Measurements from ENCODE around the gene NOP56. TPM values are rescaled to one million over a fixed set of nuclear protein-coding genes. Genes with fewer than 3 reads are reported as not detected.

The NOP56 gene
- total RNA-seq, 1 donor from 2014 or later = 172 TPM

DNA sequence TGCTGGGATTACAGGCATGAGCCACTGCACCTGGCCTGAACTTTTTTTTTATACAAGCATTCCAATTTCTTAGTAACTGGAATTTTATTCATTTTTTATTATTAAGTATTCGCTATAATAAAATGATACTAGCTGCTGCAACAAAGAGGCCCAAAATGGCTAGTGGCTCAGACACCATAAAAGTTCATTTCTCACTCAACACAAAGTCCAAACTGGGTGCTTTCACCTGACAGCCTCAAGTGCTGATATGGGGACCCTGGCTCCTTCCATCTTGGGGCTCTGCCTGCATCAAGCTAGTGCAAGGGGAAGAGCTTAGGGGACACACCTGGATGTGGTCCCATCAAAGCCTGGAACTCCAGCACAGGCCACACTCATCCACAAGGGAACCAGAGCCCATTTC is 12.2 kb upstream of the NOP56 start:
- no peak overlapping the region for H3K4me3 ChIP-seq (ENCODE audit: low read depth, low read length)
- TF ChIP-seq, protein P1, sequence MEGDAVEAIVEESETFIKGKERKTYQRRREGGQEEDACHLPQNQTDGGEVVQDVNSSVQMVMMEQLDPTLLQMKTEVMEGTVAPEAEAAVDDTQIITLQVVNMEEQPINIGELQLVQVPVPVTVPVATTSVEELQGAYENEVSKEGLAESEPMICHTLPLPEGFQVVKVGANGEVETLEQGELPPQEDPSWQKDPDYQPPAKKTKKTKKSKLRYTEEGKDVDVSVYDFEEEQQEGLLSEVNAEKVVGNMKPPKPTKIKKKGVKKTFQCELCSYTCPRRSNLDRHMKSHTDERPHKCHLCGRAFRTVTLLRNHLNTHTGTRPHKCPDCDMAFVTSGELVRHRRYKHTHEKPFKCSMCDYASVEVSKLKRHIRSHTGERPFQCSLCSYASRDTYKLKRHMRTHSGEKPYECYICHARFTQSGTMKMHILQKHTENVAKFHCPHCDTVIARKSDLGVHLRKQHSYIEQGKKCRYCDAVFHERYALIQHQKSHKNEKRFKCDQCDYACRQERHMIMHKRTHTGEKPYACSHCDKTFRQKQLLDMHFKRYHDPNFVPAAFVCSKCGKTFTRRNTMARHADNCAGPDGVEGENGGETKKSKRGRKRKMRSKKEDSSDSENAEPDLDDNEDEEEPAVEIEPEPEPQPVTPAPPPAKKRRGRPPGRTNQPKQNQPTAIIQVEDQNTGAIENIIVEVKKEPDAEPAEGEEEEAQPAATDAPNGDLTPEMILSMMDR (conservative IDR thresholded peaks at IDR 0.05; ENCODE audit: low read depth, low read length) = no peak
- no peak for DNase-seq (ENCODE audit: low read depth)

DNA sequence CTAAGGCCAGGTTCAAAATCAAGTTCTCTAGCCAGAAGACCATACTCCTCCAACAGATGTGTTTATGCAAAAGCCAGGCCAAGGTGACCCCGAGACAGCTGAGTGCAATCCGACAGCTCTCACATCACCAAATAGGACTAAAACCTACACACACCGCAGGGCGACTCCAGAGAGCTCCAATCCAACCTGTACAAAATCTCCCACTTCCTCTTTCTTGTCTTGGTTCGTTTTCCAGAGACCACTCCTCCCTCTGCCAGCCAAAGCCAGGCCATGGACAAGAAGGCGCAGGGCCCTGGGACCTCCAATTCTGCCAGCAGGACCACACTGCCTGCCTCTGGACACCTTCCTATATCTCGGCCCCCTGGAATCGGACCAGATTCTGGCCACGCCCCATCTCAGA is 11.5 kb upstream of the NOP56 start:
- TF ChIP-seq, protein P1 (conservative IDR thresholded peaks at IDR 0.05; ENCODE audit: low read depth, low read length) = no peak
- H3K4me3 ChIP-seq (ENCODE audit: low read depth, low read length) = no peak overlapping the region
- no peak for DNase-seq (ENCODE audit: low read depth)

DNA sequence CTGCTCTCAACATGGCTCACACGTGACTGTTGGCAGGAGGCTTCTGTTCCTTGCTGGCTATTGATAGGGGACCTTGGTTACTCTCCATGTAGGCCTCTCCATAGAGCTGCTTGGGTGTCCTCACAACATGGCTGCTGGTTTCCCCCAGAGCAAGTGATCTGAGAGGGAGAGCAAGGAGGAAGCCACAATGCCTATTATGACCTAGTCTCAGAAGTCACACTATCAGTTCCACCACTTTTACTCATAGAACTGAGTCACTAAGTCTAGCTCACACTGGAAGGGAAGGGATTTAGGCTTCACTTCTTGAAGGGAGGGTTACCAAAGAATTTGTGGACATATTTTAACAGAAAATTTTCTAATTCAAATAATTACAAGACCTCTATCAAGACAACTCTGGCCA is 8.7 kb upstream of the NOP56 start:
- TF ChIP-seq, protein P1 (conservative IDR thresholded peaks at IDR 0.05; ENCODE audit: low read depth, low read length) = no peak
- H3K4me3 ChIP-seq (ENCODE audit: low read depth, low read length) = no peak overlapping the region
- no peak for DNase-seq (ENCODE audit: low read depth)

DNA sequence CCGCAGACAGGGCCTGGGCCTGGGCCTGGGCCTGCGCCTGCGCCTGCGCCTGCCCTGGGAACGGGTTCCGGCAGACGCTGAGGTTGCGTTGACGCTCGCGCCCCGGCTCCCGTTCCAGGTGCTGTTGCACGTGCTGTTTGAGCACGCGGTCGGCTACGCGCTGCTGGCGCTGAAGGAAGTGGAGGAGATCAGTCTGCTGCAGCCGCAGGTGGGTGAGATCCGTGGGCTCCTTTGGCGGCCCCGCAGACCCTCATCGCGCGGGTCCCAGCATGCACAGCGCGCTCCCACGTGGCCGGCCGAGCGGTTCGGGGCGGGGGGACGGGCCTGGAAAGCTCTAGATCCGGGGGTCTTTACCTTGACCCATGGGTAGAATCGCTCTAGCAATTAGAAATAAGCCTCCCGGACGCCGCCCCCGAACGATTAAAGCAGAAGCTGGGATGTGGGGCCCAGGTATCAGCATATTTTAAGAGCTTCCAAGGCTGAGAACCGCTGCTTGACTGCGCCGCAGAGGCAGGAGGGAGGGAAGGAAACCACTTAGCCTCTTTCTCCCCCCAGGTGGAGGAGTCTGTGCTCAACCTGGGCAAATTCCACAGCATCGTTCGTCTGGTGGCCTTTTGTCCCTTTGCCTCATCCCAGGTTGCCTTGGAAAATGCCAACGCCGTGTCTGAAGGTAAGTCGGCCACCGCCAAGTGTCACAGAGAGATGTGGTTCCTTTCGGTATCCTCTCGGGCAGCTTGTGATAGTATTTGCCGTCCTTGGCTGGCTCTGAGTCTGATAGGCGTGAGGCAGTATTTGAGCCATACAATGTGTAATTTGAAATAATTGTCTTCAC is 508 bp downstream of the NOP56 start:
- DNase-seq (ENCODE audit: low read depth) = no peak
- peak overlapping the region; percentile 64 for H3K4me3 ChIP-seq (ENCODE audit: low read depth, low read length)
- TF ChIP-seq, protein P1 (conservative IDR thresholded peaks at IDR 0.05; ENCODE audit: low read depth, low read length) = no peak

DNA sequence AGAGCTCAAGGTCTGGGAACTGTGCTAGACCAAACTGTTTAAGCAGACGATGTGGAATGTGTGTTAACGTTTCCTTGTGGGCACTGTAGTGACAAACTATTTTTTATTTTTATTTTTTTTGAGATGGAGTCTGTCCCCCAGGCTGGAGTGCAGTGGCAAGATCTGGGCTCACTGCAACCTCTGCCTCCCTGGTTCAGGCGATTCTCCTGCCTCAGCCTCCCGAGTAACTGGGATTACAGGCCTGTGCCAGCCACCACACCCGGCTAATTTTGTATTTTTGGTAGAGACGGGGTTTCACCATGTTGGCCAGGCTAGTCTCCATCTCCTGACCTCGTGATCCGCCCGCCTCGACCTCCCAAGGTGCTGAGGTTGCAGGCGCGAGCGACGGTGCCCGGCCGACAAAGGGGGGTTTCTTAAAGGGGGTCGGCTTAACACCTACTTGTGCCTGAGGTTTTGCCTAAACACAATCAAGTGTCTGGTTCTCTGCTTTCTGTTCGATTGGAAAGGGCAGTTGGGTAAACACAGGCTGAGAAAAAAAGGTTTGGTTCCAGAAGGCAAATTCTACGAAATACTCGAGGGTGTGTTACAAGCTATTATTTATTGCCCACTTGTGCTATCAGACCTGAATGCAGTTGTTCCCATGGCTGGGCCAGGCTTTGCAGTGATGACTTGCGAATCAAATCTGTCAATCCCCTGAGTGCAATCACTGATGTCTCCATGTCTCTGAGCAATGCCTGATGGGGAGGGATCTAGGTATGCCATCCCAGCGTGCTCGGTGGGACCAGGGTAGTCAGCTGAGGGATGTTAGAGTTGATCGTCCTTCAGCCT is 1.3 kb downstream of the NOP56 start:
- peak overlapping the region; percentile 64 for H3K4me3 ChIP-seq (ENCODE audit: low read depth, low read length)
- TF ChIP-seq, protein P1 (conservative IDR thresholded peaks at IDR 0.05; ENCODE audit: low read depth, low read length) = no peak
- DNase-seq (ENCODE audit: low read depth) = no peak

DNA sequence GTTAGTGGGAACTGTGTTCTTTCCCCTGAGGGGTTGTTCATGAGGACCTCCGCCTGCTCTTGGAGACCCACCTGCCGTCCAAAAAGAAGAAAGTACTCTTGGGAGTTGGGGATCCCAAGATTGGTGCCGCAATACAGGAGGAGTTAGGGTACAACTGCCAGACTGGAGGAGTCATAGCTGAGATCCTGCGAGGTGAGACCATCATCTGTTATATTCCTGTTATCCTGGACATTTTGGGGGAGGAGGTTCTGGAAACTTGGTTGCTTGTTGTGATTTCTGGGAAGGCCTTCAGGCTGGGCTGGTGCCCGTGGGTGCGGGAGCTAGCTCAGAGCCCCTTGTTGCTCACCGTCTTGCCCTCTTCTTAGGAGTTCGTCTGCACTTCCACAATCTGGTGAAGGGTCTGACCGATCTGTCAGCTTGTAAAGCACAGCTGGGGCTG is 2.0 kb downstream of the NOP56 start:
- no peak for DNase-seq (ENCODE audit: low read depth)
- TF ChIP-seq, protein P1 (conservative IDR thresholded peaks at IDR 0.05; ENCODE audit: low read depth, low read length) = no peak
- H3K4me3 ChIP-seq (ENCODE audit: low read depth, low read length) = peak overlapping the region; percentile 64
